Adrenal gland (tissue), 12 donors: ENCODE results near the gene CYP3A7. TPM values are rescaled to one million over a fixed set of nuclear protein-coding genes. Genes with fewer than 3 reads are reported as not detected.
"Not testable (repeated sequence)": the region's sequence is repeated elsewhere in the genome, so short reads cannot be mapped to it uniquely, and the experiment has no call there.

Experiments
- DNase-seq, 7 donors: peaks; one replicate each; pipeline ENCODE4 v3.0.0-alpha.2; 2019 to 2020
- H3K27ac ChIP-seq, 5 donors: fragments of 200-600 bp; sonication (generic) in 4 of 5; 1 replicate in 3 of 5; 2 replicates in 2 of 5; pipeline versions ENCODE4 v1.5.1 to v1.8.0; 2016 to 2020; ENCODE audit warnings: mild to moderate bottlenecking in 1 of 5
- H3K27me3 ChIP-seq: fragments of 200-600 bp; 2 replicates; pipeline ENCODE4 v1.8.0; 2021
- H3K36me3 ChIP-seq, 2 donors: fragments of 200-600 bp; replicated peaks in 1 of 2; 1 replicate in 1 of 2; 2 replicates in 1 of 2; pipeline versions ENCODE4 v1.5.1 to v1.8.0; 2018 to 2022
- H3K4me1 ChIP-seq, 2 donors: fragments of 200-600 bp; replicated peaks in 1 of 2; 1 replicate in 1 of 2; 2 replicates in 1 of 2; pipeline versions ENCODE4 v1.5.1 to v1.8.0; 2018 to 2021
- H3K4me3 ChIP-seq, 4 donors: fragments of 200-600 bp; sonication (generic) in 3 of 4; one replicate each; pipeline ENCODE4 v1.5.1; 2016 to 2018
- H3K9me3 ChIP-seq, 3 donors: fragments of 200-600 bp; sonication (generic) in 1 of 3; replicated peaks in 1 of 3; 1 replicate in 2 of 3; 2 replicates in 1 of 3; pipeline versions ENCODE4 v1.5.1 to v1.8.0; 2016 to 2021
- CTCF ChIP-seq, 6 experiments: fragments of 450-650 bp in 4 of 6; fragments of 200-600 bp in 2 of 6; sonication (generic) in 1 of 6; IDR thresholded peaks; 1 replicate in 5 of 6; 2 replicates in 1 of 6; pipeline versions ENCODE4 v1.5.1 to v1.8.0; 2016 to 2021; ENCODE audit warnings: antibody characterized with exemption in 6 of 6, mild to moderate bottlenecking in 2 of 6, moderate library complexity in 1 of 6
- POLR2A ChIP-seq, 2 donors: fragments of 450-650 bp; IDR thresholded peaks; one replicate each; pipeline ENCODE4 v1.6.1; 2017; ENCODE audit warnings: antibody characterized with exemption in 2 of 2, mild to moderate bottlenecking in 2 of 2, moderate library complexity in 1 of 2
- WGBS, 4 donors: extraction: QIAGEN DNeasy Blood & Tissue Kit in 2 of 4; methylation state at CpG; one replicate each; pipeline versions ENCODE4 v1.1.5 to v1.1.7; 2013 to 2017; 5-methylcytosine and 5-hydroxymethylcytosine counted together
- intact Hi-C, 2 donors: fragments of 100-400 bp; cut with DNase I; formaldehyde crosslinking; loops; one replicate each; pipeline versions ENCODE4 v1.14.1 to v1.15.0; 2022 to 2023
- polyA plus RNA-seq, 3 donors: library from polyadenylated mRNA; stranded (reverse); fragments of 200-250 nt in 2 of 3; fragments of 350-450 nt in 1 of 3; fragmentation: Illumina TruSeq in 1 of 3; extraction: RNeasy Lipid Tissue Mini Kit (QIAGEN cat#74804) in 1 of 3; gene quantifications; one replicate each; pipeline ENCODE4 v1.2.3, GENCODE V29; 2013 to 2014
- total RNA-seq, 9 donors: library from RNA; depleted of rRNA in 4 of 9; stranded (reverse); fragments of >200 nt in 4 of 9; fragments of 120-200 nt in 1 of 9; fragmentation: NEBNext Ultra II Directional in 1 of 9; extraction: Animal tissue kit (Norgen Biotek cat#: 25700) in 1 of 9; gene quantifications; one replicate each; pipeline versions ENCODE4 v1.1.0 to v1.2.4, GENCODE V29; 2013 to 2023
- donor health status: healthy with polysubstance abuse.
- donor health status: Bipolar disorder and iron deficiency.
- donor health status: DM: yes; HTN: yes; CAD: no.
- donor health status: DM: no; HTN: no; CAD: no.
- donor health status: DM: no; HTN: no; CAD: no.
- donor health status: DM: yes; HTN: yes; CAD: no.

CYP3A7 gene
- total and polyA plus RNA-seq, 12 donors: 0.09 to 3.0 (median 0.65) TPM; not detected in 3

GRCh38 chr7:99668541-99668940 lies 66.5 kb downstream of the CYP3A7 start:
- DNase-seq: no peak
- H3K36me3 ChIP-seq: peaks cover 0 to 24% of the 10 kb centered on the region in 2 donors
- TF ChIP-seq CTCF (IDR thresholded peaks at IDR 0.05): no peak
- TF ChIP-seq POLR2A (IDR thresholded peaks at IDR 0.05): no peak
- H3K27ac ChIP-seq: no peak overlapping the region
- H3K4me1 ChIP-seq: no peaks in the 10 kb centered on the region
- intact Hi-C loops: no loop called here
- no peaks in the 10 kb centered on the region for H3K27me3 ChIP-seq
- no peak overlapping the region for H3K4me3 ChIP-seq
- H3K9me3 ChIP-seq: no peaks in the 10 kb centered on the region
- 88 to 98% (median 97%) methylated on average over 8 of the region's 8 CpGs for whole genome bisulfite sequencing, 4 donors

- no peak for DNase-seq
- TF ChIP-seq POLR2A (IDR thresholded peaks at IDR 0.05) (no peak), CTCF (IDR thresholded peaks at IDR 0.05) (no peak)
- H3K4me3 ChIP-seq: no peak overlapping the region
- 77 to 80% (median 79%) methylated on average over 2 of the region's 2 CpGs for WGBS, 4 donors
- H3K27me3 ChIP-seq: no peaks in the 10 kb centered on the region
- no peaks in the 10 kb centered on the region for H3K9me3 ChIP-seq
- intact Hi-C loops: no loop called here
- no peaks in the 10 kb centered on the region for H3K4me1 ChIP-seq
- no peak overlapping the region for H3K27ac ChIP-seq
- peaks cover 0 to 17% of the 10 kb centered on the region in 2 donors for H3K36me3 ChIP-seq
These were observed 67.8 kb downstream of the CYP3A7 start for GRCh38 chr7:99667179-99667578.

GRCh38 chr7:99666013-99666395 lies 69.0 kb downstream of the CYP3A7 start:
- Histone ChIP-seq H3K4me3 (no peak overlapping the region), H3K4me1 (no peaks in the 10 kb centered on the region), H3K36me3 (peaks cover 0 to 12% of the 10 kb centered on the region in 2 donors), H3K9me3 (no peaks in the 10 kb centered on the region), H3K27me3 (no peaks in the 10 kb centered on the region), H3K27ac (no peak overlapping the region)
- no peak for TF ChIP-seq POLR2A (IDR thresholded peaks at IDR 0.05)
- TF ChIP-seq CTCF (IDR thresholded peaks at IDR 0.05): no peak
- intact Hi-C loops: no loop called here
- 82 to 97% (median 87%) methylated on average over 1 of the region's 1 CpG for WGBS, 4 donors
- DNase-seq: no peak

- Histone ChIP-seq H3K27ac (no peak overlapping the region), H3K36me3 (peaks cover 0 to 13% of the 10 kb centered on the region in 2 donors), H3K27me3 (no peaks in the 10 kb centered on the region), H3K4me3 (no peak overlapping the region), H3K9me3 (no peaks in the 10 kb centered on the region), H3K4me1 (no peaks in the 10 kb centered on the region)
- no peak for TF ChIP-seq POLR2A (IDR thresholded peaks at IDR 0.05)
- TF ChIP-seq CTCF (IDR thresholded peaks at IDR 0.05): no peak
- intact Hi-C loops: no loop called here
- 83 to 99% (median 96%) methylated on average over 3 of the region's 3 CpGs for WGBS, 4 donors
- no peak for DNase-seq
These were observed 69.5 kb downstream of the CYP3A7 start for GRCh38 chr7:99665312-99666012.

- H3K36me3 ChIP-seq, H3K27me3 ChIP-seq, intact Hi-C loops, DNase-seq, H3K4me3 ChIP-seq, H3K9me3 ChIP-seq, H3K4me1 ChIP-seq, H3K27ac ChIP-seq: not testable (repeated sequence)
- 92 to 95% (median 93%) methylated on average over 5 of the region's 5 CpGs for WGBS, 4 donors
These were observed 77.1 kb downstream of the CYP3A7 start for GRCh38 chr7:99657879-99658278.
